Hepatocyte (in vitro differentiated cells): ENCODE data around the gene ZFP2. TPM values are rescaled to one million over a fixed set of nuclear protein-coding genes. Genes with fewer than 3 reads are reported as not detected.
"Not testable (repeated sequence)": the region's sequence is repeated elsewhere in the genome, so short reads cannot be mapped to it uniquely, and the experiment has no call there.

Experiments used
- DNase-seq: peaks from one replicate; pipeline ENCODE4 v3.0.0-alpha.2; 2016; ENCODE audit warnings: low spot score
- H2AFZ ChIP-seq: fragments of 200-600 bp; sonication (generic); 2 replicates; pipeline ENCODE4 v1.6.0; 2016; ENCODE audit warnings: antibody characterized with exemption, mild to moderate bottlenecking
- H3K27ac ChIP-seq: fragments of 200-600 bp; sonication (generic); 2 replicates; pipeline ENCODE4 v1.5.1; 2016; ENCODE audit warnings: mild to moderate bottlenecking
- H3K27me3 ChIP-seq: fragments of 200-600 bp; sonication (generic); 2 replicates; pipeline ENCODE4 v1.6.1; 2016
- H3K36me3 ChIP-seq: fragments of 200-600 bp; sonication (generic); replicated peaks from 2 replicates; pipeline ENCODE4 v1.5.1; 2016; ENCODE audit warnings: low read depth; ENCODE audit not compliant: insufficient read depth
- H3K4me1 ChIP-seq: fragments of 200-600 bp; sonication (generic); 2 replicates; pipeline ENCODE4 v1.5.1; 2016; ENCODE audit warnings: mild to moderate bottlenecking, moderate library complexity; ENCODE audit not compliant: insufficient read depth
- H3K4me2 ChIP-seq: fragments of 200-600 bp; sonication (generic); 2 replicates; pipeline ENCODE4 v1.6.0; 2016
- H3K4me3 ChIP-seq: fragments of 200-600 bp; sonication (generic); 2 replicates; pipeline ENCODE4 v1.5.1; 2016; ENCODE audit warnings: mild to moderate bottlenecking
- H3K79me2 ChIP-seq: fragments of 200-600 bp; sonication (generic); 2 replicates; pipeline ENCODE4 v1.6.0; 2017; ENCODE audit warnings: mild to moderate bottlenecking
- H3K9me2 ChIP-seq: fragments of 200-600 bp; sonication (generic); replicated peaks from 2 replicates; pipeline ENCODE4 v1.6.0; 2017; ENCODE audit warnings: mild to moderate bottlenecking; ENCODE audit not compliant: insufficient read depth
- H3K9me3 ChIP-seq: fragments of 200-600 bp; sonication (generic); 2 replicates; pipeline ENCODE4 v1.5.1; 2016; ENCODE audit warnings: low read depth, mild to moderate bottlenecking
- H4K20me1 ChIP-seq: fragments of 200-600 bp; sonication (generic); 2 replicates; pipeline ENCODE4 v1.6.0; 2016; ENCODE audit warnings: mild to moderate bottlenecking; ENCODE audit not compliant: insufficient read depth, poor library complexity, severe bottlenecking
- CTCF ChIP-seq: fragments of 200-600 bp; sonication (generic); IDR thresholded peaks from 2 replicates; pipeline ENCODE4 v1.5.1; 2016; ENCODE audit warnings: antibody characterized with exemption, mild to moderate bottlenecking; ENCODE audit not compliant: poor library complexity
- EZH2 ChIP-seq: fragments of 200-600 bp; sonication (generic); IDR thresholded peaks from 2 replicates; pipeline ENCODE4 v1.6.1; 2016; ENCODE audit warnings: antibody characterized with exemption, mild to moderate bottlenecking, borderline replicate concordance
- EZH2phosphoT487 ChIP-seq: fragments of 200-600 bp; sonication (generic); IDR thresholded peaks from one replicate; pipeline ENCODE4 v1.6.1; 2018; ENCODE audit warnings: antibody characterized with exemption, mild to moderate bottlenecking, low read depth, moderate library complexity; ENCODE audit not compliant: unreplicated experiment, severe bottlenecking
- WGBS: methylation state at CpG from one replicate; pipeline ENCODE4 v1.1.6; 2016; ENCODE audit warnings: low lambda C conversion rate; ENCODE audit errors: missing lambda C conversion rate; 5-methylcytosine and 5-hydroxymethylcytosine counted together
- polyA plus RNA-seq: library from polyadenylated mRNA; unstranded; fragments of >200 nt; fragmentation: Nextera tagmentation; extraction: Ambion mirVana; gene quantifications from 2 replicates; pipeline ENCODE4 v1.2.1, GENCODE V29; 2016
- total RNA-seq: library from RNA; depleted of rRNA; stranded (reverse); fragments of >200 nt; gene quantifications from 2 replicates; pipeline ENCODE4 v1.2.3, GENCODE V29; 2014

The ZFP2 gene
- total and polyA plus RNA-seq, 2 experiments from 2014 or later: 0.85 to 2.2 TPM

DNA sequence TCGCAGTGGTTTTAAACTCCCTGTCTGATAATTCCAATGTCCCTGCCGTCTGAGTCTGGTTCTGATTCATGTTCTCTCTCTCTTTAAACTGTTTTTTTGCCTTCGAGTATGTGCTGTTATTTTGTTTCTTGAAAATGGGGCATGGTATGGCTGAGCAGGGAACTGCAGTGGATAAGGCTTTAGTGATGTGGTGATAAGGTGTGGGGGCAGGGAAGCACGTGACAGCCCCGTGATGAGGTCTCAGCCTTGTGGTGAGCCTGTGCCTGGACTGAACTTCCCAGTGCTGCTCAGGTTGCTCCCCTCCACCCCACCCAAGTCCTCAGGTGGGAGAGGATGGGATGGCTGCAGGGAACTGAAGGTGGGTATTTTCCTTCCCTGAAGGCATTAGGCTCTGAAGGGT lies 41.4 kb upstream of the ZFP2 start:
- Histone ChIP-seq H3K36me3 (no peaks in the 10 kb centered on the region), H3K27ac (no peak overlapping the region), H3K9me3 (no peaks in the 10 kb centered on the region), H4K20me1 (no peaks in the 10 kb centered on the region), H3K9me2 (no peaks in the 10 kb centered on the region), H3K79me2 (no peaks in the 10 kb centered on the region), H3K4me2 (no peak overlapping the region), H2AFZ (no peak overlapping the region), H3K27me3 (no peaks in the 10 kb centered on the region), H3K4me3 (no peak overlapping the region), H3K4me1 (no peaks in the 10 kb centered on the region)
- DNase-seq: no peak
- TF ChIP-seq EZH2 (no peak), EZH2phosphoT487 (no peak), CTCF (no peak)
- WGBS: 35% methylated on average over 5 of the region's 5 CpGs

- peak; percentile 95 for DNase-seq
- Histone ChIP-seq H3K4me3 (peak within 1 kb of the TSS; percentile 22), H3K4me2 (peak within 1 kb of the TSS; percentile 72), H4K20me1 (no peaks in the 10 kb centered on the region), H3K79me2 (peaks cover 30% of the 10 kb centered on the region), H3K9me3 (no peaks in the 10 kb centered on the region), H3K27ac (peak within 1 kb of the TSS; percentile 93), H3K27me3 (no peaks in the 10 kb centered on the region), H3K36me3 (no peaks in the 10 kb centered on the region), H3K9me2 (no peaks in the 10 kb centered on the region), H3K4me1 (no peaks in the 10 kb centered on the region), H2AFZ (peak within 1 kb of the TSS; percentile 51)
- 2% methylated on average over 52 of the region's 86 CpGs for WGBS
- no peak for TF ChIP-seq EZH2
These were observed 35.8 kb upstream of the ZFP2 start, which contains the start of gene ZNF354B for GRCh38 chr5:178859625-178860521. Gene ZNF354B, plus strand, starts transcription at chr5:178859953. Its CDS starts 1,095 bp downstream, at chr5:178861048.

- peak overlapping the region; percentile 72 for H3K4me2 ChIP-seq
- not testable (repeated sequence) for H2AFZ ChIP-seq, DNase-seq, H3K4me1 ChIP-seq, H4K20me1 ChIP-seq, H3K36me3 ChIP-seq, H3K27me3 ChIP-seq, H3K9me3 ChIP-seq, H3K9me2 ChIP-seq
- H3K27ac ChIP-seq: peak overlapping the region; percentile 93
- H3K79me2 ChIP-seq: peaks cover 36% of the 10 kb centered on the region
- 6% methylated on average over 10 of the region's 31 CpGs for WGBS
- H3K4me3 ChIP-seq: peak overlapping the region; percentile 22
These were observed 35.1 kb upstream of the ZFP2 start for GRCh38 chr5:178860615-178861014.

- no peak overlapping the region for H2AFZ ChIP-seq
These were observed 34.1 kb upstream of the ZFP2 start for GRCh38 chr5:178861627-178862026.

More at GRCh38 chr5:178861627-178862026, 34.1 kb upstream of the ZFP2 start:
- peaks cover 38% of the 10 kb centered on the region for H3K79me2 ChIP-seq
- no peak for DNase-seq
- no peaks in the 10 kb centered on the region for H3K27me3 ChIP-seq
- no peak overlapping the region for H3K4me3 ChIP-seq
- H3K4me1 ChIP-seq: no peaks in the 10 kb centered on the region
- H3K36me3 ChIP-seq: peaks cover 5% of the 10 kb centered on the region
- WGBS: 93% methylated on average over 8 of the region's 8 CpGs
- TF ChIP-seq EZH2phosphoT487 (no peak), CTCF (no peak), EZH2 (no peak)
- peak overlapping the region; percentile 57 for H3K4me2 ChIP-seq
- H4K20me1 ChIP-seq: no peaks in the 10 kb centered on the region
- H3K27ac ChIP-seq: no peak overlapping the region
- no peaks in the 10 kb centered on the region for H3K9me3 ChIP-seq
- H3K9me2 ChIP-seq: no peaks in the 10 kb centered on the region
